Measurements from ENCODE around the gene CABLES1.
A peak's percentile ranks its signal among the peaks of the same experiment; 100 is the strongest.

The CABLES1 gene

DNA sequence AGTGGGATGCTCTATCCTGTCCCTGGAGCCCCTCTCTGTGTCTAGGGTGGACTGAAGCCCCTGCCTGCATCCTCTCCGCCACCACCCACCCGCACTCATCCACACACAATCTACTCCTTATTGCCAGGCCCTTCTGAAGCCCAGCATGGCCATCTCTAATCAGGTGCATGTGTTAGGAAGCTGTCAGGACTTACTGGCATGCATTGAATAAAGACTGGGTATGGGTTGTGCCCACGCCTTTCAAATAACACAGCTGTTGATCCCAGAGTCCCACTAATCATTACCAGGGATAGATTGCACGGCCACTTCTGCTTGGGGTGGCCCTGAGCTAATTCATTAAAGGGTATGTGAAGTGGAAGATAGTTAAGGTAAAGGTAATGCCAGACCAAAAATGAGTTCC, 88.4 kb downstream of the CABLES1 start:
- DNase-seq (ENCODE audit: low read depth) = no peak

- DNase-seq (ENCODE audit: low read depth) = no peak
Observed at GRCh38 chr18:23225503-23225902, 90.2 kb downstream of the CABLES1 start.

GRCh38 chr18:23226391-23226790, 91.1 kb downstream of the CABLES1 start:
- no peak for DNase-seq (ENCODE audit: low read depth)

- DNase-seq (ENCODE audit: low read depth) = no peak
Observed at GRCh38 chr18:23226930-23227725, 91.8 kb downstream of the CABLES1 start.

DNA sequence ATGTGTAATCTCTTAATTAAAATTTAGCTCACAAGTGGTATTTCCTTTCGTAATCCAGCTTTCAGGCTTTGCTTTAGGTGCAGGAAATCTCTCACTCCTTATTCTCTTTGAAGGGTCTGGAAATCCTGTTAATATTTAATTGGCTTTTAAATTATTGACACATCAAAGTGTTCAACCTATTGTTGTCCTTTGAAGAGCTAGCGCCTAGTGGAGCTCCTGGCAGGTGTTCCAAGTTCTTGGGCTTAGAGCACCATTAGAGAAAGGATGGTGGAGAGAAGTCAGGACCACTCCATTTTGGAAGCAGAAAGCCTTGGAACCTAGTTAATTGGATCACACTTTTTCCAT, 92.4 kb downstream of the CABLES1 start:
- DNase-seq (ENCODE audit: low read depth) = no peak

DNA sequence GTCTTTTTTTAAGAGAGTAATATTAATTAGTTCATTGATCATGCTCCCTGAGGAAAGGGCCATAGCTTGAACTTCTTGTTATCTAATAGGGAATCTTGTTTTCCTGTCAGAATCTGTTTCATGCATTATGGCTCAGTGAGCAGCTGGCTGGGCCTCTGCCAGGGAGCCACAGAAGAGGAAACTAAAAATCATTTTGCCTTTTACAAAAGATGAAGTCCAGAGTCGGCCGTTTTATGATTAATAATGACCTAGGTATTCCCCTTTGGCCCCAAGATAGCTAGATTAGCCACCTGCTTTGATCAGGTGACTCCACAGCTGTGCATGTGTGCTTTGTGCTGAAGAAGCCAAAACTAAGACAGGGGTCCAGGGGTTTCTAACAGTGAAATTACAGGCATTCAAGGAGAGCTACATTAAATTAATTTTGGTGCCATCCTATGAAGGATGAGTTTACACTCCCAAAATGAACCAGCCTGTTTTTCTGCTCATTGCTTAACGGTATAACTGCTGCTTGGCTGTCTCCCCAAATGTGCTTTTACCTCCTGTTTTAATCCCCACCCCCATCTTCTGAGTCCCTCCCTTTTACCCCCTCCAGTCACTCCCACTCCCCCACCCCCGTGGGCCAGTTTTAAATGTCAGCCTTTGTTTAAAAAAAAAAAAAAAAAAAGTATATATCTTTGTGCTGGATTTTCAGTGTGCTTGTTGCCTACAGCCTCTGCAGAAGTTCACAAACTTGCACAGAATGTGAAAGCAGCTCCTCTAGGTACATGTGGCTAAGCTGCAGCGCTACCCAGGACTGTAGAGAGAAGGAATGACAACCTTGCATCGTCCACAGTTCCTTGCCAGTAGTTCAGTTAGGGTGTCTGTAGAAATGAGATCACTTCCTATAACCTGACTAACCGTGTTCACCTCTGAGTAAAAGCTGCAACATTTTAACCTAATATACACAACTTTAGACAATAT, 93.1 kb downstream of the CABLES1 start:
- DNase-seq (ENCODE audit: low read depth) = no peak

GRCh38 chr18:23229472-23229871, 94.2 kb downstream of the CABLES1 start:
- no peak for DNase-seq (ENCODE audit: low read depth)

- DNase-seq (ENCODE audit: low read depth) = no peak
Observed at GRCh38 chr18:23230686-23231085, 95.4 kb downstream of the CABLES1 start.

DNA sequence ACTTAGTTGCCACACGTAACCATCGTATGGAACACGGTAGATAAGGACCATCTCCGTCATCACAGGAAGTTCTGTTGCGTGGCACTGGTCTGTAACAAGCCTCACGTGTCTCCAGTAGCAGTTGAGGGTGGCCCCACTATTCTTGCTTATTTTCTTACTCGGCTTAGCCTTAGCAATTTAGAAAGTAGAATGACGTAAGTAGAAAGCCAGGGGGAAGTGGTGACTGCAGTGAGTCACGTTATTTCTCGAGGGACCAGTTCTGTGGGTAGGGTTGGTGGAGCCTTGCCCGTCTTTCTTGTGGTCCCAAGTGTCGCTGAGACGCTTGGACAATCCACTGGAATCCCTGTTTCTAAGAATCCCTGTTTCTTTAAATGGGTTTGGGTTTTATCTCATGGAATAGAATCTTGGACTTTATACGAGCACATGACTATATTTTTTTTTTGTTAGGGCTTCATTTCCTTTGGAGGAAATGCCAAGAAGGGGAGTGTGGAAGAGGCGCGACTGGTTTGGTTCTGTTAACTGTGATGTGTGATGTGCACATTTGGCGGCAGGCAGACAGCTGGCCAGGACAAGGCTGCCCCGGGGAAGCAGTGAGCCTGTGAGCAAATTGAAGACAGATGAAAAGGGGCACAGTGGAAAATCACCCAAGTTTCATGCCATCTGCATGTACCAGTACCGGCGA, 96.2 kb downstream of the CABLES1 start:
- peak; percentile 68 for DNase-seq (ENCODE audit: low read depth)

DNA sequence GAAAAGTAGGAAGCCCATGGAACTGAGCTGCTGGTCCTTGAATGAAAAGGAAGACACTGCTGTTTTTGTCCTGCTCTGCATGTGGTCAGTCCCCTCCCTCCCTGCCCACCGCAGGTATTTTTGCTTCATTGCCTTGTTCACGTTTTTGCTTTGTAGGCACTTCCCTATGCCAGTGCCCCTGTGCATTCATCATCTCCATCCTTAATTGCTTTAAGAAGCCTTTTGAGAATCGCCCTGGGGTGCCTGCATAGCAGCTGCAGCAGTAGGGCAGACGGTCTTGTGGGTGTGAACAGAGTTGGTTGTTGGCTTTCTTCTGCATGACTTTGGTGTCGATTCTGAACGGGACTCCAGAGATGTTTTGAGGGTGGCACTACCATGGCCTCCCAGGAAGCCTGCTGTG, 97.0 kb downstream of the CABLES1 start:
- no peak for DNase-seq (ENCODE audit: low read depth)

GRCh38 chr18:23234619-23235018, 99.3 kb downstream of the CABLES1 start:
- no peak for DNase-seq (ENCODE audit: low read depth)

DNA sequence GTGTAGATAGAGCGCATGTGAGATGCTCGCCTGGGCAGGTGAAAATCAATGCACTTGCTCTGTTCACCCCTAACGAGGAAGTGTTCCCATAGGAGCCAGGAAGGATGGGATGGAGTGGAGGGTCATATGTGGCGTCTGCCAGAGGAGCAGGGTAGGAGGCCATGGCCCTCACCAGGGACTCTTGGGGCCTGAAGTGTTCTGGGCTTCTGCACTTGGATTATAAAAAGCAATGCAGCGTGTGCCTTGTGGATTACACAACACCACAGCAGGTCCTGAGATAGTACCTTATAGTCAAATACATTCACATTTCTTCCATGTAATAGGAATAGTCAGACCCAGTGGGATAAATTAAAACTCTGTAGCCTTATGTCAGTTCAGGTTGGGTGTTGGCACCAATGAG, 100.1 kb downstream of the CABLES1 start:
- DNase-seq (ENCODE audit: low read depth) = no peak

- DNase-seq (ENCODE audit: low read depth) = no peak
Observed at GRCh38 chr18:23235860-23236259, 100.6 kb downstream of the CABLES1 start.

GRCh38 chr18:23236876-23237468, 101.7 kb downstream of the CABLES1 start:
- no peak for DNase-seq (ENCODE audit: low read depth)

DNA sequence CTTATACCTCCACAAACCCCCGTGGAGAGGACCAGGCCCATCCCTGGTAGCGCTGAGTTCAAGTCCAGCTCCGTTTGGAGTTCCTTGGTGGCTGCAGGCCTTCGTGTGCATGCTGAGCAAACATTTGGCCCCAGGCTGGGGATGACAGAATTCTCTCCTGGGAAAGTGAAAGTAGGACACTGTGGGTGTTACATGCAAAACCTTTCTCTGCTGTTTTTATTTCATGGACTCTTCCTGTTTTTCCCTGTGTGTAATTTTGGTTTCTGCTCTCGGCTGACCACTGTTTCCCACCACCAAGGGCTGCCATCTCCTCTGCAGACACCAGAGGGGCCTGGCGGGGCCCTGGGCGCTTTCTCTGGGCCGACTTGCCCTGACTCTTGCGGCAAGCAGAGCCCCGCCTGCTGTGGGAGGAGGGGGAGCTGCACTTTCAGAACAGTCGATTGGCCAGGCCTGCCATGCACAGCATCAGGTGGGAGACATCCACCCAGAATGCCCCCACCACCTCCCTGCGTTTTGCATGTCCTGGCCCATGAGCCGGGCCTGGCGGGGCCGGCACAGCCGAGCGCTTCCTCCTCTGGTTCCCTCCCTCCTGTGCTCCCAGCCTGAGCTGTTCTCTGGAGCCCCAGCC, 102.4 kb downstream of the CABLES1 start:
- DNase-seq (ENCODE audit: low read depth) = peak; percentile 32

DNA sequence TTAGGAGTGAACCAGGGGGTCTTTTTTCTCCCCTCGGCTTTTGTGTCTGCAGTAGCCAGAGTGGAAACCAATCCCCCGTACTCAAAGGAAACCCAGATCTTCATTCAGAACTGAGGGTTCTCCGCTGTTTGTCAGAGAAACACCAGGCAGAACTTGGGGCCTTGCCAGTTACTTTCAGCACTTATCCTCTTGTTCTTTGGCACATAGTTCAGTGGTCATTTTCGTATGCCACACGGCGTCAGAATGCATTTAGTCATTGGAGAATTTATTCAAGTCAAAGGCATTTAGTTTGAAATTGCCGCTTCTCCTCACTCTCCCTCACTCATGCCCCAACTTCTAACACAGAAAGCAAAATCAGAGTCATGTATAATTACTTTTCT, 102.9 kb downstream of the CABLES1 start:
- no peak for DNase-seq (ENCODE audit: low read depth)

GRCh38 chr18:23238651-23239349, 103.5 kb downstream of the CABLES1 start:
- DNase-seq (ENCODE audit: low read depth) = no peak

DNA sequence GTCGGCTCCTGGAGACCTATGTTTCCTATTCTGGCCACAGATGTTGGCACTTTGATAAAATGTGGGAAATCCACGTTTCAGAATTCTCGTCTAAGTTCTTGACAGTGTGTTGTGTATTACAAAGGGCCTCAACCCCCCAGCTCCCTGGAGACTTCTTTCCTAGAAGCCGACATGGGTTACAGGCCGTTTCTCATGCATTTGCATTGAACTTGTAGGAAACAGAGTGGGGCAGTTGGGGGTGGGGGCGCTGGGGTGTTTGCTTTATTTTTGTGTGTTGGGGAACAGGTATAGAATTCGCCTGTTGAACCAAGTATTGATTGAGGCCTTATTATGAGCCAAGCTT, 104.0 kb downstream of the CABLES1 start:
- no peak for DNase-seq (ENCODE audit: low read depth)

- no peak for DNase-seq (ENCODE audit: low read depth)
Observed at GRCh38 chr18:23239885-23240608, 104.8 kb downstream of the CABLES1 start.

DNA sequence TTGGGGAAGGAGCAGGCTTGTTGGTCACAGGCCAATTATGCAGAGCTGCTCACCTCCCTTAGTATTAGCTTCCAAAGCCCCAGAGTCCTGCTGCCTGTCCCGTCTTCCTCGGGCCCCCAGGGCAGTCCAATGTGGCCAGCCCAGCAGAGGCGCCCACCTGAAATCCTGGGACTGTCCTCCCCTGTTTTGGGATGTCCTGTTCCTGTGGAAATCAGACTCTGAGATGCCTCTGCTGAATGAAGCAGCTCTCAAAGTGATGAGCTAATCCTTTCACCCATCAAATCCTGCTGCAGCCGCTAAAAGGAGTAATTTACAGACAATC, 105.3 kb downstream of the CABLES1 start:
- no peak for DNase-seq (ENCODE audit: low read depth)
